HCT116 (cell line): Measurements from ENCODE around the gene IGSF11. TPM values are rescaled to one million over a fixed set of nuclear protein-coding genes. Genes with fewer than 3 reads are reported as not detected.

Experiments used
- ATAC-seq: fragments of 200-7000 bp; cut with Tn5 transposase; 2 replicates; pipeline ENCODE4 v1.9.1; 2020; ENCODE audit warnings: mild to moderate bottlenecking, moderate library complexity
- BruUV-seq: library from RNA; stranded (reverse); fragments of 400-500 nt; replicated peaks from 2 replicates; lab custom pipeline; 2021; lab: Mats Ljungman, UMichigan
- CTCF ChIA-PET: fragments of 300-600 bp; sonication (Branson Sonifier 250); formaldehyde crosslinking; loops from one replicate; lab custom pipeline; 2021; ENCODE audit warnings: antibody characterized with exemption; lab: Charles Lee
- POLR2A ChIA-PET: fragments of 300-600, 350-600 bp; sonication (Branson Sonifier 250); formaldehyde crosslinking; loops from one replicate; lab custom pipeline; 2021; ENCODE audit warnings: antibody characterized with exemption; lab: Charles Lee
- RAD21 ChIA-PET, 2 experiments: fragments of 300-600 bp; sonication (Branson Sonifier 250); formaldehyde crosslinking; loops; one replicate each; lab custom pipeline; 2023; ENCODE audit warnings: low total read pairs in 2 of 2; ENCODE audit not compliant: uncharacterized antibody in 2 of 2, unreplicated experiment in 2 of 2, low non-redundant PET in 1 of 2; lab: Charles Lee
- DNase-seq: peaks from one replicate; pipeline ENCODE4 v3.0.0-alpha.2; 2010; ENCODE audit warnings: low read depth, low spot score
- H2AFZ ChIP-seq: fragments of 200-600 bp; shearing (Covaris generic), sonication (generic); 2 replicates; pipeline ENCODE4 v1.6.1; 2017; ENCODE audit warnings: low read depth, mixed run types, mixed read lengths, antibody characterized with exemption, low read length; ENCODE audit not compliant: poor library complexity, severe bottlenecking
- H3K27ac ChIP-seq: 2 replicates; pipeline ENCODE4 v1.5.1; 2012; ENCODE audit warnings: low read depth, low read length
- H3K27me3 ChIP-seq: fragments of 200-600 bp; sonication (generic); 2 replicates; pipeline ENCODE4 v1.6.1; 2016; ENCODE audit warnings: mixed run types, low read length, mixed read lengths; ENCODE audit not compliant: insufficient read depth
- H3K36me3 ChIP-seq, 2 experiments: fragments of 200-500 bp in 1 of 2; fragments of 200-600 bp in 1 of 2; sonication (Bioruptor generic) in 1 of 2; sonication (generic) in 1 of 2; 2 replicates each; pipeline versions ENCODE4 v1.5.1 to v1.6.1; 2014 to 2016; ENCODE audit warnings: low read length in 2 of 2, inconsistent platforms in 1 of 2, mixed read lengths in 1 of 2, mixed run types in 1 of 2; ENCODE audit not compliant: insufficient read depth in 2 of 2, control insufficient read depth in 1 of 2
- H3K4me1 ChIP-seq, 2 experiments: fragments of 200-600 bp in 1 of 2; sonication (generic) in 1 of 2; 2 replicates each; pipeline versions ENCODE4 v1.5.1 to v1.6.1; 2012 to 2017; ENCODE audit warnings: low read length in 2 of 2, inconsistent platforms in 1 of 2, mild to moderate bottlenecking in 1 of 2, mixed read lengths in 1 of 2, mixed run types in 1 of 2, moderate library complexity in 1 of 2; ENCODE audit not compliant: insufficient read depth in 2 of 2, control insufficient read depth in 1 of 2
- H3K4me2 ChIP-seq: fragments of 200-600 bp; sonication (generic); 2 replicates; pipeline ENCODE4 v1.6.1; 2017; ENCODE audit warnings: mixed run types, low read length, mixed read lengths
- H3K4me3 ChIP-seq, 2 experiments: fragments of 200-600 bp in 1 of 2; sonication (generic) in 1 of 2; replicated peaks in 1 of 2; 2 replicates each; pipeline ENCODE4 v1.5.1; 2011 to 2016; ENCODE audit warnings: low read length in 2 of 2, control low read depth in 1 of 2, low read depth in 1 of 2, mild to moderate bottlenecking in 1 of 2, mixed read lengths in 1 of 2, mixed run types in 1 of 2
- H3K79me2 ChIP-seq: fragments of 200-600 bp; sonication (generic); 2 replicates; pipeline ENCODE4 v1.6.1; 2017; ENCODE audit warnings: mild to moderate bottlenecking, mixed run types, low read length, moderate library complexity, mixed read lengths; ENCODE audit not compliant: insufficient read depth
- H3K9ac ChIP-seq: fragments of 200-600 bp; sonication (generic); 2 replicates; pipeline ENCODE4 v1.6.1; 2016; ENCODE audit warnings: low read length, mixed read lengths
- H3K9me2 ChIP-seq: fragments of 200-600 bp; sonication (generic), shearing (Covaris generic); 2 replicates; pipeline ENCODE4 v1.6.1; 2017; ENCODE audit warnings: mixed run types, mild to moderate bottlenecking, moderate library complexity; ENCODE audit not compliant: insufficient read depth
- H3K9me3 ChIP-seq, 2 experiments: fragments of 200-500 bp in 1 of 2; fragments of 200-600 bp in 1 of 2; sonication (Bioruptor generic) in 1 of 2; sonication (generic) in 1 of 2; 2 replicates each; pipeline ENCODE4 v1.6.1; 2014 to 2017; ENCODE audit warnings: low read length in 2 of 2, mixed read lengths in 2 of 2, inconsistent platforms in 1 of 2, low read depth in 1 of 2, mild to moderate bottlenecking in 1 of 2, mixed run types in 1 of 2, moderate library complexity in 1 of 2; ENCODE audit not compliant: control insufficient read depth in 1 of 2, insufficient read depth in 1 of 2
- H4K20me1 ChIP-seq: fragments of 200-600 bp; sonication (generic), shearing (Covaris generic); 2 replicates; pipeline ENCODE4 v1.6.1; 2017; ENCODE audit warnings: mixed run types, mild to moderate bottlenecking, moderate library complexity; ENCODE audit not compliant: insufficient read depth
- CEBPB ChIP-seq: IDR thresholded peaks from 2 replicates; pipeline ENCODE4 v1.6.1; 2012; ENCODE audit warnings: low read depth
- EZH2phosphoT487 ChIP-seq: fragments of 200-600 bp; IDR thresholded peaks from 2 replicates; pipeline ENCODE4 v1.6.1; 2018; ENCODE audit warnings: antibody characterized with exemption, borderline replicate concordance
- JUND ChIP-seq: IDR thresholded peaks from 2 replicates; pipeline ENCODE4 v1.6.1; 2012
- REST ChIP-seq: IDR thresholded peaks from 2 replicates; pipeline ENCODE4 v1.6.1; 2012; ENCODE audit warnings: low read depth
- SRF ChIP-seq: IDR thresholded peaks from 2 replicates; pipeline ENCODE4 v1.6.1; 2012; ENCODE audit warnings: low read depth
- TCF7L2 ChIP-seq: IDR thresholded peaks from 2 replicates; pipeline ENCODE4 v1.7.0; 2011; ENCODE audit warnings: borderline replicate concordance, inconsistent platforms; ENCODE audit not compliant: insufficient read depth, insufficient read length; ENCODE audit errors: extremely low read depth
- YY1 ChIP-seq: IDR thresholded peaks from 2 replicates; pipeline ENCODE4 v1.6.1; 2011; ENCODE audit warnings: low read length, low read depth, moderate library complexity, mild to moderate bottlenecking; ENCODE audit not compliant: insufficient replicate concordance; ENCODE audit errors: extremely low read depth
- ZBTB33 ChIP-seq: IDR thresholded peaks from 2 replicates; pipeline ENCODE4 v1.6.1; 2011; ENCODE audit warnings: mild to moderate bottlenecking, low read length, moderate library complexity; ENCODE audit not compliant: insufficient replicate concordance; ENCODE audit errors: extremely low read depth
- ZNF274 ChIP-seq: fragments of 200-500 bp; sonication (Bioruptor generic); IDR thresholded peaks from 2 replicates; pipeline ENCODE4 v1.6.1; 2014; ENCODE audit warnings: mild to moderate bottlenecking, low read depth, low read length, inconsistent platforms
- intact Hi-C: fragments of 100-400 bp; cut with micrococcal nuclease; formaldehyde crosslinking; loops from 2 replicates; pipeline ENCODE4 v1.10.0; 2022
- total RNA-seq: library from RNA; stranded (reverse); gene quantifications from one replicate; pipeline ENCODE4 v1.2.1, GENCODE V29; 2021; ENCODE audit not compliant: unreplicated experiment
- TF ChIP-seq, protein P1 (sequence below): IDR thresholded peaks from 2 replicates; pipeline ENCODE4 v1.6.1; 2012
- TF ChIP-seq, protein P2 (sequence below), 3 experiments: fragments of 200-600 bp in 1 of 3; sonication (generic) in 1 of 3; IDR thresholded peaks in 2 of 3; conservative IDR thresholded peaks in 1 of 3; 2 replicates each; pipeline ENCODE4 v1.5.1; 2012 to 2017; ENCODE audit warnings: low read depth in 2 of 3, low read length in 2 of 3, antibody characterized with exemption in 1 of 3, borderline replicate concordance in 1 of 3, control low read depth in 1 of 3, mild to moderate bottlenecking in 1 of 3, mixed read lengths in 1 of 3, mixed run types in 1 of 3, moderate library complexity in 1 of 3; ENCODE audit not compliant: insufficient read depth in 1 of 3

The IGSF11 gene
- total RNA-seq, 1 experiment from 2014 or later: not detected

DNA sequence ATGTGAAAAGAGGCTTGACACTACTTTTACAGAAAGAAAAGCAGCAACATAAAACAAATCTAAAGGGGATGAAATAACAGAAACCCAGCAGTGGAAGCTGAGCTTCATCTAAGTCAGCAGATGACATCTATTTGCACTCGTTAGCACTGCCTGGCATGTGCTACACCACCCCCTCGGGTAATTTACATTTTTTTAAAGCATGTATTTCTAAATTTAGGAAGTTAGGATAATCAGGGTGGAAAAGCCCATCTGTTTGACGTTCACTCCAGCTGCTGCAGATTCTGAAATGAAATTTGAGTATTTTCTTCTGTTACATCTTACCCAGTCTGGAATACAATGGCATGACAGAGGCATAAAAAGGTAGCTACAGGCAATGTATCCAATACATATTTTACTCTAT is 20.7 kb downstream of the IGSF11 start:
- no peaks in the 10 kb centered on the region for H4K20me1 ChIP-seq
- no TSS peak for BruUV-seq
- POLR2A ChIA-PET: no interaction called here

More for the DNA sequence above, 20.7 kb downstream of the IGSF11 start:
- Histone ChIP-seq H3K36me3 (no peaks in the 10 kb centered on the region), H3K9ac (no peak overlapping the region), H3K79me2 (no peaks in the 10 kb centered on the region), H3K9me2 (no peaks in the 10 kb centered on the region), H3K9me3 (no peaks in the 10 kb centered on the region), H3K27me3 (peaks cover 76% of the 10 kb centered on the region), H2AFZ (no peak overlapping the region), H3K4me1 (no peaks in the 10 kb centered on the region), H3K27ac (no peak overlapping the region), H3K4me2 (no peak overlapping the region), H3K4me3 (no peak overlapping the region)
- TF ChIP-seq ZBTB33 (no peak), REST (no peak), YY1 (no peak), EZH2phosphoT487 (no peak), CEBPB (no peak), SRF (no peak), TCF7L2 (no peak), JUND (no peak), ZNF274 (no peak)
- TF ChIP-seq, protein P1, sequence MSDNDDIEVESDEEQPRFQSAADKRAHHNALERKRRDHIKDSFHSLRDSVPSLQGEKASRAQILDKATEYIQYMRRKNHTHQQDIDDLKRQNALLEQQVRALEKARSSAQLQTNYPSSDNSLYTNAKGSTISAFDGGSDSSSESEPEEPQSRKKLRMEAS: no peak
- TF ChIP-seq, protein P2, sequence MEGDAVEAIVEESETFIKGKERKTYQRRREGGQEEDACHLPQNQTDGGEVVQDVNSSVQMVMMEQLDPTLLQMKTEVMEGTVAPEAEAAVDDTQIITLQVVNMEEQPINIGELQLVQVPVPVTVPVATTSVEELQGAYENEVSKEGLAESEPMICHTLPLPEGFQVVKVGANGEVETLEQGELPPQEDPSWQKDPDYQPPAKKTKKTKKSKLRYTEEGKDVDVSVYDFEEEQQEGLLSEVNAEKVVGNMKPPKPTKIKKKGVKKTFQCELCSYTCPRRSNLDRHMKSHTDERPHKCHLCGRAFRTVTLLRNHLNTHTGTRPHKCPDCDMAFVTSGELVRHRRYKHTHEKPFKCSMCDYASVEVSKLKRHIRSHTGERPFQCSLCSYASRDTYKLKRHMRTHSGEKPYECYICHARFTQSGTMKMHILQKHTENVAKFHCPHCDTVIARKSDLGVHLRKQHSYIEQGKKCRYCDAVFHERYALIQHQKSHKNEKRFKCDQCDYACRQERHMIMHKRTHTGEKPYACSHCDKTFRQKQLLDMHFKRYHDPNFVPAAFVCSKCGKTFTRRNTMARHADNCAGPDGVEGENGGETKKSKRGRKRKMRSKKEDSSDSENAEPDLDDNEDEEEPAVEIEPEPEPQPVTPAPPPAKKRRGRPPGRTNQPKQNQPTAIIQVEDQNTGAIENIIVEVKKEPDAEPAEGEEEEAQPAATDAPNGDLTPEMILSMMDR (IDR thresholded peaks at IDR 0.05 in 2 of 3, conservative IDR thresholded peaks at IDR 0.05 in 1 of 3; ENCODE audit: borderline replicate concordance in 1 of 3, insufficient read depth in 1 of 3, low read depth in 2 of 3, low read length in 2 of 3): no peak
- DNase-seq: no peak
- ChIA-PET RAD21 (no interaction called here), CTCF (no interaction called here)
- no peak for ATAC-seq
- intact Hi-C loops: no loop called here
